ENCODE data around the gene XPNPEP1.

The XPNPEP1 gene

GRCh38 chr10:109947111-109947920 is 24.0 kb upstream of the XPNPEP1 start:
- DNase-seq, result no peak

- no peak for DNase-seq
Observed at GRCh38 chr10:109946680-109947079, 23.4 kb upstream of the XPNPEP1 start.

- no peak for DNase-seq
Observed at GRCh38 chr10:109945473-109946177, 22.3 kb upstream of the XPNPEP1 start.

- DNase-seq, result no peak
Observed at GRCh38 chr10:109944613-109945012, 21.3 kb upstream of the XPNPEP1 start.

GRCh38 chr10:109941236-109941862 is 18.0 kb upstream of the XPNPEP1 start:
- DNase-seq, result no peak

- no peak for DNase-seq
Observed at GRCh38 chr10:109940553-109940952, 17.2 kb upstream of the XPNPEP1 start.

- no peak for DNase-seq
Observed at GRCh38 chr10:109940117-109940516, 16.8 kb upstream of the XPNPEP1 start.

GRCh38 chr10:109939315-109939961 is 16.1 kb upstream of the XPNPEP1 start:
- DNase-seq, result no peak

- no peak for DNase-seq
Observed at GRCh38 chr10:109937460-109938065, 14.3 kb upstream of the XPNPEP1 start.

- no peak for DNase-seq
Observed at GRCh38 chr10:109934958-109935793, 11.9 kb upstream of the XPNPEP1 start.

- no peak for DNase-seq
Observed at GRCh38 chr10:109933984-109934565, 10.8 kb upstream of the XPNPEP1 start.

- no peak for DNase-seq
Observed at GRCh38 chr10:109932968-109933367, 9.7 kb upstream of the XPNPEP1 start.

GRCh38 chr10:109932391-109932790 is 9.1 kb upstream of the XPNPEP1 start:
- DNase-seq, result no peak

GRCh38 chr10:109931163-109931562 is 7.9 kb upstream of the XPNPEP1 start:
- DNase-seq, result no peak

- DNase-seq, result no peak
Observed at GRCh38 chr10:109929501-109930219, 6.3 kb upstream of the XPNPEP1 start.

- no peak for DNase-seq
Observed at GRCh38 chr10:109928475-109928891, 5.2 kb upstream of the XPNPEP1 start.

- no peak for DNase-seq
Observed at GRCh38 chr10:109926825-109927224, 3.5 kb upstream of the XPNPEP1 start.

- no peak for DNase-seq
Observed at GRCh38 chr10:109926061-109926745, 2.9 kb upstream of the XPNPEP1 start.

- DNase-seq, result no peak
Observed at GRCh38 chr10:109924967-109925620, 1.8 kb upstream of the XPNPEP1 start.

- no peak for DNase-seq
Observed at GRCh38 chr10:109924087-109924486, 776 bp upstream of the XPNPEP1 start.

Data from amniotic stem cell (primary cell).